HuH-7 (cell line): Measurements from ENCODE around the gene KDM4C.
"Not testable (repeated sequence)": the region's sequence is repeated elsewhere in the genome, so short reads cannot be mapped to it uniquely, and the experiment has no call there.

Source experiments
- DNase-seq: peaks from one replicate; pipeline ENCODE4 v3.0.0; 2011; ENCODE audit warnings: low spot score

Gene KDM4C

GRCh38 chr9:6757456-6758247, at the start of gene KDM4C:
KDM4C (plus strand) TSS chr9:6757973; CDS start chr9:6792989, 35,016 bp downstream.
- peak; percentile 91 for DNase-seq

GRCh38 chr9:6708732-6709131, 49.0 kb upstream of the KDM4C start:
- DNase-seq: no peak

- no peak for DNase-seq
Observed at GRCh38 chr9:6711403-6711802, 46.4 kb upstream of the KDM4C start.

- DNase-seq: no peak
Observed at GRCh38 chr9:6712041-6712440, 45.7 kb upstream of the KDM4C start.

GRCh38 chr9:6714176-6714575, 43.6 kb upstream of the KDM4C start:
- DNase-seq: no peak

GRCh38 chr9:6715153-6715754, 42.5 kb upstream of the KDM4C start:
- DNase-seq: not testable (repeated sequence)

- DNase-seq: peak; percentile 54
Observed at GRCh38 chr9:6715755-6716643, 41.8 kb upstream of the KDM4C start.

- no peak for DNase-seq
Observed at GRCh38 chr9:6716766-6717165, 41.0 kb upstream of the KDM4C start.

GRCh38 chr9:6723881-6724420, 33.8 kb upstream of the KDM4C start:
- DNase-seq: no peak

GRCh38 chr9:6733257-6733656, 24.5 kb upstream of the KDM4C start:
- no peak for DNase-seq

- no peak for DNase-seq
Observed at GRCh38 chr9:6733831-6734230, 23.9 kb upstream of the KDM4C start.

- no peak for DNase-seq
Observed at GRCh38 chr9:6735422-6735821, 22.4 kb upstream of the KDM4C start.

GRCh38 chr9:6739218-6739617, 18.6 kb upstream of the KDM4C start:
- DNase-seq: no peak

- DNase-seq: not testable (repeated sequence)
Observed at GRCh38 chr9:6748861-6749260, 8.9 kb upstream of the KDM4C start.

- not testable (repeated sequence) for DNase-seq
Observed at GRCh38 chr9:6754861-6755260, 2.9 kb upstream of the KDM4C start.

GRCh38 chr9:6757132-6757455, 679 bp upstream of the KDM4C start:
- DNase-seq: no peak

GRCh38 chr9:6758248-6758497, 400 bp downstream of the KDM4C start:
- no peak for DNase-seq

- DNase-seq: peak; percentile 23
Observed at GRCh38 chr9:6758498-6759184, 868 bp downstream of the KDM4C start.

- no peak for DNase-seq
Observed at GRCh38 chr9:6759185-6759977, 1.6 kb downstream of the KDM4C start.

GRCh38 chr9:6761306-6761705, 3.5 kb downstream of the KDM4C start:
- no peak for DNase-seq

GRCh38 chr9:6763244-6763643, 5.5 kb downstream of the KDM4C start:
- DNase-seq: no peak
